ENCODE results near the gene RERE.
A peak's percentile ranks its signal among the peaks of the same experiment; 100 is the strongest.
"Not testable (repeated sequence)": the region's sequence is repeated elsewhere in the genome, so short reads cannot be mapped to it uniquely, and the experiment has no call there.

Gene RERE

DNA sequence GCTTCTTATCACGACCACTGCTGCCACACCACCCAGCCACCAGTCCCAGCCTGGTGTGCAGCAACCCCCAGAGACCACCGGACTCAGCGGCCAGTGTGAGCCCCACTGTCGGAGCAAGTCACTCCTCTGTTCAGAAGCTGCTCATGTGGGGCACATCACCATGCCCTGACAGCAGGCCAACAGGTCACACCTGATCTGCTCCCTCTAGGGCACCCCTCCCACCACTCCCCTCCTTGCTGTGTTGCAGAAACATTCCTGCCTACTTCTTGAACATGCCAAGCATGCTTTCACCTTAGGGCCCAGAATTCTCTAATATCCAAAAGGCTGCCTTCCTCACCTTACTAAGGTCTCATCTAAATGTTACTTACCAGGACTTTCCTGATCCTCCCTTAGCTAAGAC is 353.1 kb downstream of the RERE start:
- DNase-seq = no peak

GRCh38 chr1:8463144-8463927 is 354.1 kb downstream of the RERE start:
- no peak for DNase-seq

DNA sequence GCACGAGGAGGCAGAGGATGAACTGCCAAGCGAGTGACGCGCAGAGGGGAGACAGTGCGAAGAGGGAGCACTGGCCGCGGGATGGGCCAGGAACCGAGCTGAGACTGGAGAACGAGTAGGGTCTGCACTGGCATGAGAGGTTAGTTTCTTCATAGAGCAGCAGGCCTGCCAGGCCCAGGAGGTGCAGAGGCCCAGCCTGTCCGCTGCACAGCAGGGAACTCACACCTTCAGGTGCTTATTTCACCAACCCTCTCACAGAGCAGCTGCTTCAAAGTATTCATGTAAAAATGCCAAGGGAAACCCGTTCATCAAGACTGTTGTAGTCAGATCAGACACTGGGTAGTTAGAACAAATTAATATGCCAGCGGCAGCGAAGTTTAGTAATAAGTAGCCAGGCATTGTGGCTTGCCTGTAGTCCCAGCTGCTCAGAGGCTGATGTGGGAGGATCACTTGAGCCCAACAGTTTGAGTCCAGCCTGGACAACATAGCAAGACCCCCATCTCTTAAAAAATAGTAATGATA is 355.0 kb downstream of the RERE start:
- DNase-seq = no peak

GRCh38 chr1:8461351-8462110 is 355.9 kb downstream of the RERE start:
- no peak for DNase-seq

DNA sequence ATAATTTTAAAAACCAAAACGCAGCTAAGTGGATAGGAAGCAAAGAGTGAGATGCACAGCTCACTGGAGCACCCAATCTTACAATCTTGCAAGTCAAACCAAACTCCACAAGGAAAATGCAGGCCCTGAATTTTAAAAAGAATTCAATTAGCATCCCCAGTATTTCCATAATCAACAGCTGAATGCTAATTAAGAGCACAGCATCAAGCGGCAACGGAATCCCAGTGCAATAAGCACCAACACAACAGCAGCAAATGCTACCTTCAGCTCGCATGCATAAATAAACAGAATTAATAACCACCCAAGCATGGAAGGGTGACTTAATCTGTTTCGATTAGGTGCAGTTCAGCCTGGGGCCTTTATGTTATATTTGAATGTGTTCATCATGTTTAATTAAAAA is 356.7 kb downstream of the RERE start:
- DNase-seq = peak; percentile 88

GRCh38 chr1:8460132-8460544 is 357.3 kb downstream of the RERE start:
- DNase-seq = no peak

DNA sequence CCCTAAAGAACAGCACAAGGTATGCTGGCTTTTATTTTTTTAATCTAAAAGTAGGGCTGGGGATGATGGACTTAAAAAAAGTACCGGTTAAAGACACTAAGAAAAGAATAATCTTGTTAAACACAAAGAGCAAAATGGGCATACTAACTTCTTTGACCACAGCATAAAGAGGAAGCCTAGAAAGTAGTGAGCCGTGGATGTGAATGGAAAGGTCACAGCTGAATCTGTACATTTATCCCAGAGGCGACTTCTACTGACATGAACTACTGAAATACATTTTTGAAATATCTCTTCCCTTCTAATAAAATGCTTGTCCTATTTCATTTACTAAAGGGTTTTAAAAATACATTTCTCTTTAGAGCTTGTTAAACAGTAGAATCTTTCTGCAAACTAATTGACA is 358.8 kb downstream of the RERE start:
- no peak for DNase-seq

DNA sequence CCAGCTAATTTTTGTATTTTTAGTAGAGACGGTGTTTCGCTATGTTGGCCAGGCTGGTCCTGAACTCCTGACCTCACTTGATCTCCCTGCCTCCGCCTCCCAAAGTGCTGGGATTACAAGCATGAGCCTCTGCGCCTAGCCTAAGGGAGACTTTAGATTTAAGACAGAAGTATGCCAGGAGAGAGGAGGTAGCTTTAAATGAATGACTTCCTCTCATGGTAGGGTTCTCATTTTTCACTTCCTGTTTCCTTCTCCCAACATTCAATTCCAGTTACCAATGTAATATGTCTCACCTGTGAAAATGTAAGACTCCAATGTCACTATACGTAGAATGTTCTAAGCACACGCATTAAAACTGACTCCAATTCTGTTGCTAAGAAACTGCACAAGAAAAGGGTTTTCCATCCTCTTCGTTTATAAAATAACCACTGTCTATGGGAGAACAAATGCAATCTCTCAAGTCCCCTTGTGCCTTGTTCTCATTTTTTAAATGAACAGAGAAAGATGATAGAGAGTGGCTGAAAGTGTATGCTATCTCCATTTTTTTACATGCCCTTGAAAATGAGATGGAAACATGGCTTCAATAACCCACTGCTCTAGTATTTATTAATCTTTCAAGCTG is 359.6 kb downstream of the RERE start:
- DNase-seq = no peak

DNA sequence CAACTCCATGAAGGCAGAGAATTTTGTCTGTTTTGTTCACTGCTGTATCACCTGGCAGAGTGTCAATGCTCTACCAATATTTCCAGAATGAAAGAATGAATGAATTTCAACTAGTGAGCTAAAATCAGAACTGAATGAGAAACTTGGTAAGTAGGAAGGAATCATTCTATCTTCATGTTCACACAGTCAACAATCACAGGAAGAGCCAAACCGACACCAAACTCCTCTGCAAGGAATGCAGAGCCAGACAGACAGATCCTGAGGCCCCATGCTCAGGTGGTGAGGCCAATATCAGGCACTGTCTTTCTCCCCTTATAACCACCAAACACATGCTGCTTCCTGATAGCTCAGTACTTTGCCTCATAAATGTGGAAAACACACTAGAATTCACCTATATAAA is 360.4 kb downstream of the RERE start:
- no peak for DNase-seq

DNA sequence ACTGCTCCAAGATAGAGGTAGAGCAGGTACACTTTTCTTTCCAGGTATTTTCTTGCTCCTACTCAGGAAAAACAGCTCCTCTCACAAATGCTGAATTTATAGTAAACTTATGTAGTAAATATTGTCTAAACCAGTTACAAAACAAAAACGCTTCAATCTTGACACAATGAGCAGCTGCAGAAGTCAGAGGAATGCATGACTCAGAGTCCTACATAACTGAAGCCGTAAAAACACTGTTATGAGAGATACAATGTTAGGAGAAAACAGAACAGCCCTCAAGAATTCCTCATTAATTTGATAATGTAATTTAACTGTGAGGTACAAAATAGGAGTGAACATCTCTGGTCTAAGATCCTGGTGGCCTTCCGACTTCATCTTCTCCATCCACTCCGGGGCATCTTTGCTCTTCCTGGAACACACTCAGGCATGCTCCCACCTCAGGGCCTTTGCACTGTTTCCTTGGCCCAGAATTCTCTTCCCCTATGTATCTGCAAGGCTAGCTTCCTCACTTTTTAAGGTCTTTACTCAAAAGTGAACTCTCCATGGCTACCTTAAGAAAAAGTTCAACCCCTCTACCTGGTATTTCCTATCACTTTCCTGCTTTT is 361.0 kb downstream of the RERE start:
- DNase-seq = no peak

DNA sequence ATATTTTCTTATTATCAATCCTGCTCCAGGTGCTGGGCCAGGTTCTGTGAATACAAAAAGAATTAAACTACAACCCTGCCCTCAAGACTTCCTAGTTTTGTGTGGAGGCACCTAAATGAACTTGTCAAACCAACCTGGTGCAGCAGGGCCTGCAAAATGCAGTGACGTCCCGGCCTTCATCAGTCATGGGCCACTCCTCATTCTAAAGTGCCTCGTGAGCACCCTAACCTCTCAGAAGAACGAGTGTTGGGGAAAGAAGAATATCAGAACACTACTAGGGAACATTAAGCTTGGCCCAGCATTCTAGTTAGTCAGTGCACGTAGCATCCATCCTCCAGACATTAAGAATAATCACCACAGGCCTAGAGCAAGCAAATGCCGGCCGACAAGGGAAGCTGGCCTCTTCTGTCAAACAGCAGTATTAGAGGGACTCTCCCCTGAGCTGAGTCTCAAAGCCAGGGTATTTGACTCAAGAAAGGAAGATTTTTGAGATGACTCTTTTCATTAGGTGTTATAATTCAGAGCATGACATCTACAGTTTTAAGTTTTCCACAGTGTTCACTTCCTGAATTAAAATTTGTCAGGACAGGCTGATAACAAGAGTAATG is 361.6 kb downstream of the RERE start:
- no peak for DNase-seq

DNA sequence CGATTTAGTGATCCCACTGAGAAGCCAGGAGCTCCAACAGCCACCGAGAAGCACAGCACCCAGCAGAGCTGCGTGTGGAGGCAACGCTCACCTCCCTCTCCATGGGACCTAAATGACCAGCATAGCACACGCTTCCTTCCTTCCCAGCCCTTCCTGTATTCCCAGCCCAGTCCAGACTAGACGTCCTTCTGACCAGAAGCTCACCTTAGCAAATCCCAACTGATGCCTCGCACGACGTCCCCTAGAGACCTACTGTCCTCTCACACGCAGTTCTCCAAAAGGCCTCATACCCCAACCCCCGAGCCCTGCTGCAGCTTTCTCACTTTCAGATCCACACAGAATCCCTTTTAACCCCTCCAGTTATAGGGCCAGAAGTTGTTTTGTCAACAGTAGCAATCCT is 367.1 kb downstream of the RERE start:
- no peak for DNase-seq

DNA sequence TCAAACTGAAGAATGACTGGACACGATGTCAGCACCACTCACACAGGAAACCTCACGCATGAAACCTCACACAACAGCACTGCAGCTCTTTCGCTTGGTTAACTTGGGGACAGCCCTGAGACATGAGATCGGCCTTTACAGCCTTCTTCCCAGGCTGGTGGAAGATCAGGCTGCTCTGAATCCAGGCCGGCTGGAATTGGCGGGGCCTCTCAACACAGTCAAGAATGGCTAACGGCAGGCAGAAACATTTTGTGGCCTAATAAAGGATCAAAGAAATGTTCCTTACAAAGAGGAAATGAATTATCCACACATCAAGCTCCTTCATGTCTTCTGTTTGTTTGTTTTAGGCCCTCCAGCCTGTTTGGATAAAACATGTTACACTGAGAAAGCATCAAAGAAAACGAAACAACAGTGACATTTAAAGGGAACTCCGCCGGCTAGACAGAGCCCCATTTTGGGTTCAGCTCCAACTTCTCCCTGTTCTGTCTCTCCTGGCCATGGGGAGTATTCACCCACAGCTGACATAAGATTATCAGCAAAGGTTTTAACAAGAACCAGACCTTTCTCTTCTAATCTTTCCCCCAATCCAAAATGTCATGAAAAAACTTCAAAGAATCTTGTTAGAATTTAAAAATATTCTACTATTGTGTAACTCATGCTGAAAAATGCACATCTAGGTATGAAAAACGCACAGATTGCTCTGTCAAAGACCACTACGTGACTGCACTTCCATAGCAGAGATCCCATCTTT is 368.4 kb downstream of the RERE start:
- no peak for DNase-seq

- not testable (repeated sequence) for DNase-seq
Observed at GRCh38 chr1:8448505-8448904, 368.9 kb downstream of the RERE start.

DNA sequence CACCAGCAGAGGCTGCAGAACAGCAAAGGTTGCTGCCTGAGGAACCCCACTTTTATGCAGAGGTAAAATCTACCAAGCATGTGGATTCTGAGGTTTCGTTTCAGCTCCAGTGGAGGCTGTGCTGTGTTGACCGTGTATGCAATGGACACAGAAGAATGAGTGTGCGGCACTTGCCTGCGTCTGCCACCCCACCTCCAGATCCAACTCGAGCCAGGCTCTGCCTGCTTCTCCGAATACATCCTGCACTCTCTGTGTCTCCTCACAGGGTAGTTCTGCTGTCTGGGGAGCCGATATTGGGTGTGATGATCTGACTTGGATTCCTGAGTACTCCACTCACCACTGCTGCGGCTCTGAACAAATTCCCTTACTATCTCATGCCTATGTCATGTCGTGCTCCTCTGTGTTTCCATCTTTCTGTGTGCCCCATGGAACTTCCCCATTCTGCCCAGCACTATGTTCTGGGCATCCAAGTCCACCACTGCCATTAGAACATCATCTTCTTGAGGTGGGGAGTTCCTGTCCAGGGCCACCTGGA is 369.8 kb downstream of the RERE start:
- no peak for DNase-seq

DNA sequence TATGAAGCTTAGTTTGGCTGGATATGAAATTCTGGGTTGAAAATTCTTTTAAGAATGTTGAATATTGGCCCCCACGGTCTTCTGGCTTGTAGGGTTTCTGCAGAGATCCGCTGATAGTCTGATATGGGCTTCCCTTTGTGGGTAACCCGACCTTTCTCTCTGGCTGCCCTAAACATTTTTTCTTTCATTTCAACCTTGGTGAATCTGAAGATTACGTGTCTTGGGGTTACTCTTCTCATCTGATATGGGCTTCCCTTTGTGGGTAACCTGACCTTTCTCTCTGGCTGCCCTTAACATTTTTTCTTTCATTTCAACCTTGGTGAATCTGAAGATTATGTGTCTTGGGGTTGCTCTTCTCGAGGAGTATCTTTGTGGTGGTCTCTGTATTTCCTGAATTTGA is 371.3 kb downstream of the RERE start:
- not testable (repeated sequence) for DNase-seq

GRCh38 chr1:8443558-8444194 is 373.8 kb downstream of the RERE start:
- DNase-seq = no peak

DNA sequence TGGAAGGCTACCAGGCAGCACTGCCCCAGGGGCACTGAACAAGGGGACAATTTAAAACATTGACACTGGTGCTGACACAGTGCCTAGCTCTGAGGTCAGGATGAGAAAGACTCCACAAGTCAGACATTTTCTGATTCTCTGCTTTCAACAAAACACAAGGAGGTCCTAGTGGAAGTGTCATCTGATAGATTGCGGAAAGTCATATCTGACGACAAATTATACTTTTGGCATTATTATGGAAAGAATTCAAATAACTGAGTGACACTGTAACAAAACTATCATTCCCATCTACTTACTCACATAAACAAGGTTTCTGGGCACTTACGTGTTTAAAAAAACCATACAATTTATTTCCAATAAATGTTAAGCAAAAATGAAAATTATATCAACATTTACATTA is 376.0 kb downstream of the RERE start:
- DNase-seq = no peak

GRCh38 chr1:8439015-8439702 is 378.3 kb downstream of the RERE start:
- DNase-seq = peak; percentile 79

- no peak for DNase-seq
Observed at GRCh38 chr1:8438489-8438888, 379.0 kb downstream of the RERE start.

- no peak for DNase-seq
Observed at GRCh38 chr1:8437347-8437746, 380.1 kb downstream of the RERE start.

All from NCI-H526 treated with DMSO at 0.1 percent for 48 hours (cell line).